IMR-90 (cell line): ENCODE data around the gene CD300H. TPM values are rescaled to one million over a fixed set of nuclear protein-coding genes. Genes with fewer than 3 reads are reported as not detected.

Experiments
- ATAC-seq: fragments of 200-7000 bp; cut with Tn5 transposase; 2 replicates; pipeline ENCODE4 v1.9.1; 2020; ENCODE audit warnings: low read depth, mild to moderate bottlenecking, moderate library complexity
- BruUV-seq: library from RNA; stranded (reverse); fragments of 400-500 nt; replicated peaks from 2 replicates; lab custom pipeline; 2021; lab: Mats Ljungman, UMichigan
- CTCF ChIA-PET: fragments of 300-600 bp; formaldehyde crosslinking; extraction: SDS; loops from one replicate; lab custom pipeline; 2021; ENCODE audit warnings: antibody characterized with exemption; lab: Yijun Ruan, JAX
- POLR2A ChIA-PET: fragments of 300-600 bp; sonication (Branson Sonifier 250); formaldehyde crosslinking; loops from one replicate; lab custom pipeline; 2022; ENCODE audit warnings: antibody characterized with exemption; ENCODE audit not compliant: unreplicated experiment; lab: Charles Lee
- DNase-seq: peaks from one replicate; pipeline ENCODE4 v3.0.0; 2013
- H2AFZ ChIP-seq: replicated peaks from 2 replicates; pipeline ENCODE3; 2013; ENCODE audit warnings: low read length, mild to moderate bottlenecking; ENCODE audit not compliant: poor library complexity
- H2AK5ac ChIP-seq: 2 replicates; pipeline ENCODE4 v1.6.1; 2013; ENCODE audit warnings: low read depth, low read length, inconsistent platforms
- H2AK9ac ChIP-seq: replicated peaks from 2 replicates; pipeline ENCODE3; 2013; ENCODE audit warnings: mild to moderate bottlenecking, low read depth, low read length, moderate library complexity; ENCODE audit not compliant: poor library complexity
- H2BK120ac ChIP-seq: 2 replicates; pipeline ENCODE4 v1.6.1; 2013; ENCODE audit warnings: low read depth, low read length, inconsistent platforms
- H2BK15ac ChIP-seq: 3 replicates; pipeline ENCODE4 v1.6.1; 2013; ENCODE audit warnings: low read depth, low read length, inconsistent platforms
- H2BK20ac ChIP-seq: 2 replicates; pipeline ENCODE4 v1.6.1; 2013; ENCODE audit warnings: low read depth, mild to moderate bottlenecking, inconsistent platforms, low read length, moderate library complexity
- H2BK5ac ChIP-seq: 2 replicates; pipeline ENCODE4 v1.6.1; 2013; ENCODE audit warnings: mild to moderate bottlenecking, low read depth, low read length, inconsistent platforms; ENCODE audit not compliant: poor library complexity, severe bottlenecking
- H3K14ac ChIP-seq: replicated peaks from 2 replicates; pipeline ENCODE4 v1.6.1; 2013; ENCODE audit warnings: low read depth, low read length, inconsistent platforms
- H3K18ac ChIP-seq: 2 replicates; pipeline ENCODE4 v1.6.1; 2013; ENCODE audit warnings: low read depth, low read length, control low read depth
- H3K23ac ChIP-seq: 2 replicates; pipeline ENCODE4 v1.6.1; 2013; ENCODE audit warnings: low read depth, low read length, inconsistent platforms
- H3K27ac ChIP-seq: 2 replicates; pipeline ENCODE4 v1.5.1; 2013; ENCODE audit warnings: mild to moderate bottlenecking, control low read depth, low read length; ENCODE audit not compliant: insufficient read depth
- H3K27me3 ChIP-seq: 2 replicates; pipeline ENCODE4 v1.6.1; 2013; ENCODE audit warnings: low read length; ENCODE audit not compliant: control insufficient read depth, insufficient read depth
- H3K36me3 ChIP-seq: 2 replicates; pipeline ENCODE4 v1.6.1; 2013; ENCODE audit warnings: low read length, mixed read lengths; ENCODE audit not compliant: control insufficient read depth, insufficient read depth
- H3K4ac ChIP-seq: 2 replicates; pipeline ENCODE4 v1.6.1; 2013; ENCODE audit warnings: low read depth, low read length, inconsistent platforms
- H3K4me1 ChIP-seq: 2 replicates; pipeline ENCODE4 v1.6.1; 2013; ENCODE audit warnings: low read length, mixed read lengths; ENCODE audit not compliant: control insufficient read depth, insufficient read depth
- H3K4me2 ChIP-seq: 2 replicates; pipeline ENCODE4 v1.6.1; 2013; ENCODE audit warnings: low read depth, mild to moderate bottlenecking, control low read depth, low read length, moderate library complexity
- H3K4me3 ChIP-seq: 2 replicates; pipeline ENCODE4 v1.5.1; 2013; ENCODE audit warnings: low read depth, mild to moderate bottlenecking, control low read depth, low read length, moderate library complexity; ENCODE audit not compliant: insufficient read depth
- H3K56ac ChIP-seq: 2 replicates; pipeline ENCODE4 v1.6.1; 2013; ENCODE audit warnings: low read length, inconsistent platforms; ENCODE audit not compliant: insufficient read depth; ENCODE audit errors: extremely low read depth
- H3K79me1 ChIP-seq, 2 experiments: 2 replicates each; pipeline ENCODE4 v1.6.1; 2013; ENCODE audit warnings: low read length in 2 of 2, inconsistent platforms in 1 of 2, low read depth in 1 of 2
- H3K9ac ChIP-seq: 2 replicates; pipeline ENCODE4 v1.6.1; 2013; ENCODE audit warnings: low read depth, low read length, control low read depth
- H3K9me1 ChIP-seq: 2 replicates; pipeline ENCODE4 v1.6.1; 2013; ENCODE audit warnings: low read length, inconsistent platforms; ENCODE audit not compliant: insufficient read depth
- H3K9me3 ChIP-seq: 2 replicates; pipeline ENCODE4 v1.6.1; 2013; ENCODE audit warnings: low read length; ENCODE audit not compliant: control insufficient read depth, insufficient read depth
- H4K20me1 ChIP-seq: 2 replicates; pipeline ENCODE4 v1.6.1; 2013; ENCODE audit warnings: low read length, inconsistent platforms; ENCODE audit not compliant: insufficient read depth
- H4K5ac ChIP-seq: 2 replicates; pipeline ENCODE4 v1.6.1; 2013; ENCODE audit warnings: mild to moderate bottlenecking, low read depth, low read length, control low read depth
- H4K8ac ChIP-seq, 2 experiments: 2 replicates each; pipeline ENCODE4 v1.6.1; 2013; ENCODE audit warnings: low read depth in 2 of 2, low read length in 2 of 2, control low read depth in 1 of 2, inconsistent platforms in 1 of 2
- H4K91ac ChIP-seq: 2 replicates; pipeline ENCODE4 v1.6.1; 2013; ENCODE audit warnings: low read depth, low read length, inconsistent platforms; ENCODE audit not compliant: insufficient read depth
- BHLHE40 ChIP-seq: fragments of 150-350 bp; IDR thresholded peaks from 2 replicates; pipeline ENCODE4 v1.6.1; 2016; ENCODE audit warnings: mild to moderate bottlenecking, low read depth, low read length
- CEBPB ChIP-seq: IDR thresholded peaks from 2 replicates; pipeline ENCODE4 v1.6.1; 2012; ENCODE audit warnings: low read depth, low read length, improper control_type of control experiment
- CHD1 ChIP-seq: IDR thresholded peaks from 2 replicates; pipeline ENCODE4 v1.6.1; 2012; ENCODE audit warnings: low read depth, low read length, improper control_type of control experiment
- CTCF ChIP-seq: conservative IDR thresholded peaks from 2 replicates; pipeline ENCODE4 v1.5.1; 2012; ENCODE audit warnings: mild to moderate bottlenecking, low read depth, low read length, improper control_type of control experiment
- ELK1 ChIP-seq: fragments of 150-350 bp; IDR thresholded peaks from 2 replicates; pipeline ENCODE4 v1.6.1; 2016; ENCODE audit warnings: low read depth, mild to moderate bottlenecking, low read length, moderate library complexity, borderline replicate concordance
- FOS ChIP-seq: fragments of 150-350 bp; IDR thresholded peaks from 2 replicates; pipeline ENCODE4 v1.6.1; 2016; ENCODE audit warnings: low read depth, low read length
- MAFK ChIP-seq: IDR thresholded peaks from 2 replicates; pipeline ENCODE4 v1.6.1; 2012; ENCODE audit warnings: low read depth, low read length, improper control_type of control experiment
- MAZ ChIP-seq: IDR thresholded peaks from 2 replicates; pipeline ENCODE4 v1.6.1; 2012; ENCODE audit warnings: low read depth, mild to moderate bottlenecking, low read length, improper control_type of control experiment, moderate library complexity, borderline replicate concordance
- MXI1 ChIP-seq: IDR thresholded peaks from 2 replicates; pipeline ENCODE4 v1.6.1; 2012; ENCODE audit warnings: low read depth, mild to moderate bottlenecking, low read length, moderate library complexity, borderline replicate concordance
- NFE2L2 ChIP-seq: fragments of 150-350 bp; IDR thresholded peaks from 2 replicates; pipeline ENCODE4 v1.6.1; 2016; ENCODE audit warnings: low read depth, mild to moderate bottlenecking, low read length
- POLR2A ChIP-seq: IDR thresholded peaks from 2 replicates; pipeline ENCODE4 v1.6.1; 2012; ENCODE audit warnings: mild to moderate bottlenecking, low read depth, low read length
- RAD21 ChIP-seq: IDR thresholded peaks from 2 replicates; pipeline ENCODE4 v1.6.1; 2012; ENCODE audit warnings: low read length, improper control_type of control experiment
- RCOR1 ChIP-seq: IDR thresholded peaks from 2 replicates; pipeline ENCODE4 v1.6.1; 2012; ENCODE audit warnings: mild to moderate bottlenecking, low read length, improper control_type of control experiment; ENCODE audit not compliant: insufficient replicate concordance
- RFX5 ChIP-seq: IDR thresholded peaks from 2 replicates; pipeline ENCODE4 v1.8.0; 2012; ENCODE audit warnings: low read depth, mild to moderate bottlenecking, low read length, moderate library complexity
- SMC3 ChIP-seq: fragments of 150-350 bp; IDR thresholded peaks from 2 replicates; pipeline ENCODE4 v1.6.1; 2016; ENCODE audit warnings: low read depth, mild to moderate bottlenecking, antibody characterized with exemption, low read length, moderate library complexity
- USF2 ChIP-seq: fragments of 150-350 bp; IDR thresholded peaks from 2 replicates; pipeline ENCODE4 v1.6.1; 2017; ENCODE audit warnings: mild to moderate bottlenecking, antibody characterized with exemption, low read length, low read depth
- WGBS, 2 experiments: methylation state at CpG; one replicate each; pipeline versions ENCODE4 v1.1.5 to v1.1.7; 2013; ENCODE audit warnings: missing lambda C conversion rate in 2 of 2; ENCODE audit not compliant: insufficient read length in 1 of 2; ENCODE audit errors: extremely low coverage in 2 of 2; 5-methylcytosine and 5-hydroxymethylcytosine counted together
- dilution Hi-C: fragments of 300-500 bp; cut with HindIII; formaldehyde crosslinking; loops from one replicate; pipeline ENCODE4 v1.14.3; 2018; ENCODE audit warnings: low sequenced_read_pairs; ENCODE audit not compliant: unreplicated experiment
- in situ Hi-C: fragments of 300-500 bp; cut with MboI; formaldehyde crosslinking; loops from 3 replicates; pipeline ENCODE4 v1.14.3; 2019; ENCODE audit warnings: low sequenced_read_pairs, inconsistent platforms, mixed read lengths
- intact Hi-C: fragments of 100-400 bp; cut with micrococcal nuclease; formaldehyde crosslinking; loops from 2 replicates; pipeline ENCODE4 v1.10.0; 2022
- polyA plus RNA-seq, 3 experiments: library from polyadenylated mRNA; depleted of rRNA; stranded (reverse); fragments of >200 nt; gene quantifications; 2 replicates each; pipeline ENCODE4 v1.2.3, GENCODE V29; 2012; ENCODE audit warnings: low replicate concordance in 1 of 3
- total RNA-seq: library from RNA; depleted of rRNA; stranded (reverse); fragments of >200 nt; gene quantifications from 2 replicates; pipeline ENCODE4 v1.2.3, GENCODE V29; 2012

The CD300H gene
- total and polyA plus RNA-seq, 2 of the 4 experiments (the other 2 are of a cell fraction) = not detected

- intact Hi-C loops (no loop called here), in situ Hi-C loops (no loop called here), dilution Hi-C loops (no loop called here)
- Histone ChIP-seq H3K4ac (no peak overlapping the region), H3K4me3 (no peak overlapping the region), H4K20me1 (no peaks in the 10 kb centered on the region), H3K56ac (no peak overlapping the region), H3K9me3 (peaks cover 2% of the 10 kb centered on the region; the same call in 1 of the 2 replicates), H2BK120ac (no peak overlapping the region), H3K9ac (no peak overlapping the region), H3K4me1 (no peaks in the 10 kb centered on the region), H4K8ac (no peak overlapping the region), H3K18ac (no peak overlapping the region), H2BK5ac (no peak overlapping the region), H2AK5ac (no peak overlapping the region), H3K79me1 (no peaks in the 10 kb centered on the region), H4K5ac (no peak overlapping the region), H3K4me2 (no peak overlapping the region), H3K27ac (no peak overlapping the region), H3K14ac (no peak overlapping the region), H2BK20ac (no peak overlapping the region), H3K9me1 (no peaks in the 10 kb centered on the region), H3K36me3 (no peaks in the 10 kb centered on the region), H2AK9ac (no peak overlapping the region), H3K27me3 (no peaks in the 10 kb centered on the region), H4K91ac (no peak overlapping the region), H2AFZ (no peak overlapping the region), H2BK15ac (no peak overlapping the region), H3K23ac (no peak overlapping the region)
- CTCF ChIA-PET = no interaction called here
- TF ChIP-seq SMC3 = no peak
- no peak for TF ChIP-seq RFX5
- no peak for TF ChIP-seq ELK1
- TF ChIP-seq MXI1 = no peak
- no peak for TF ChIP-seq POLR2A
- no peak for TF ChIP-seq RAD21
- TF ChIP-seq BHLHE40 = no peak
- no peak for TF ChIP-seq CHD1
- no peak for TF ChIP-seq NFE2L2
- TF ChIP-seq RCOR1 = no peak
- no peak for TF ChIP-seq FOS
- TF ChIP-seq USF2 = no peak
- no peak for TF ChIP-seq MAZ
- TF ChIP-seq CEBPB = no peak
- TF ChIP-seq CTCF = no peak
- no peak for TF ChIP-seq MAFK
- no peak for DNase-seq
- no peak for ATAC-seq
- POLR2A ChIA-PET = interaction anchor here (0.6 kb wide), 1 partner anchor 1184 kb away, joined by 6 read pairs; no protein-coding TSS in a partner anchor
- WGBS, 2 experiments = 55% methylated on average over 4 of the region's 6 CpGs; no CpG with 5 or more reads in 1 of the 2 experiments
- no TSS peak for BruUV-seq
Measured at GRCh38 chr17:74604200-74604599, 36.9 kb upstream of the CD300H start.
